ENCODE measurements around the gene MMRN1.
A peak's percentile ranks its signal among the peaks of the same experiment; 100 is the strongest.

Gene MMRN1

DNA sequence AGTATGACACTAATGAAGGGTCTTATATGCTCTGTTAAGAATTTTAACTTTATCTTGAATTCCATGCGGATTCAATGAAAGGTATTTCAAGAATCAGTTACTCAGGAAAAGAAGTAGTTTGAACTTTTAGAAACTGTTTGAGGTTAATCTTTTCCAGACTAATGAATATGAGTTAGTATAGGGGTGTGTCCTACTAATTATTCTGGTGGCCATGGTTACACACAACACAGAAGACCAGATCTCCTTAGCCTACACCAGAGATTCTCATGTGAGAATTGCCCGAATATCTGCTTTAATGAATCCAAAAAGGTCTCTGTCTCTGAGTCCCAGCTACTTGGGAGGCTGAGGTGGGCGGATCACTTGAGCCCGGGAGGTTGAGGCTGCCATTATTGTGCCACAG, 100.4 kb downstream of the MMRN1 start:
- H3K36me3 ChIP-seq (ENCODE audit: insufficient read depth, low read length) = no peaks in the 10 kb centered on the region
- peaks cover 23% of the 10 kb centered on the region for H3K4me1 ChIP-seq (ENCODE audit: insufficient read depth, low read length)
- H3K4me3 ChIP-seq (ENCODE audit: low read length) = no peak overlapping the region
- no peaks in the 10 kb centered on the region for H3K9me3 ChIP-seq (ENCODE audit: low read length)
- no peak overlapping the region for H2AFZ ChIP-seq (ENCODE audit: low read depth, low read length)
- no peaks in the 10 kb centered on the region for H3K27me3 ChIP-seq (ENCODE audit: insufficient read depth, low read length)

DNA sequence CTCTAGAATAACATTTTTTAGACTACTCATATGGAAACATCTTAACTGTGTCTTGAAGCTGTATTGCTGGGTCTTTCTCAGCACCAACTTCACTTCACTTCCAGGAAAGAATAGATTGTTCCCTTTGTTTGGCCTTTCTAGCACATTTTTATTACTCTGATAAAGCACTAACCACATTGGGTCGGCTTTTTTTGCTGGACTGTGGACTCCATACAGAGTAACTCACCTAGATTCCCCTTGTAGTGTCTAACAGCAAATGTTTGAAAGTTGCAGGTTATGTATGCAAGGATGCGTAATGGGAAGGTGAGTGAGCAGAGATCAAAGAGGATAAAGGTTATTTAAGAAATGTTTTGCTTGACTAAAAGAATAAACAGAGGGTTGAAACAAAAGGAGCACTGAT, 101.2 kb downstream of the MMRN1 start:
- no peaks in the 10 kb centered on the region for H3K36me3 ChIP-seq (ENCODE audit: insufficient read depth, low read length)
- no peak overlapping the region for H3K4me3 ChIP-seq (ENCODE audit: low read length)
- H3K9me3 ChIP-seq (ENCODE audit: low read length) = no peaks in the 10 kb centered on the region
- no peak overlapping the region for H2AFZ ChIP-seq (ENCODE audit: low read depth, low read length)
- H3K27me3 ChIP-seq (ENCODE audit: insufficient read depth, low read length) = no peaks in the 10 kb centered on the region
- H3K4me1 ChIP-seq (ENCODE audit: insufficient read depth, low read length) = peaks cover 23% of the 10 kb centered on the region

DNA sequence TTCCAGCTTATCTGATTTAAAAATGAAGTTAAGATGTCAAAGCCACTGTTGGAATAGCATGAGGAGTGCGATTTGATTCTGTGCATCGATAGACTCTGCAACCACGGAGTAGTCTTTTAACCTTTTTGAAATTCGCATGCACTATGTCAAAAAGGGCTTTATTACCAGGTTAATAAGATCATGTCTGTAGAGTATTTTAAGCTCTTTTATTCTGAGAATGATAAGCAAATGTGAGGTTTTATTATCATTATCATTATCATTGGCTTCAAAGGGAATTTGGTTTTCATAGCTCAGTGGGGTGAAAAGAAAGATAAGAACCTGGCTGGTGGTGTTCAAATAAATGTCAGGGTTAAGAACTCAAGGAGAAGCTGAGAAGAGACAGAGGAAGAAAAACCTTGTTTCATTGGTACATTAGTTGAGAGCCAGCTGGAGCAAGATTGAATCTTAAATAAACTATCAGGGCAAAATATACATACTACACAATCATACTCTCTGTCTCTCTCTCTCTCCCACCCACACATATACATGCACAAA, 102.6 kb downstream of the MMRN1 start:
- Histone ChIP-seq H2AFZ (ENCODE audit: low read depth, low read length) (no peak overlapping the region), H3K4me1 (ENCODE audit: insufficient read depth, low read length) (peaks cover 23% of the 10 kb centered on the region), H3K27me3 (ENCODE audit: insufficient read depth, low read length) (no peaks in the 10 kb centered on the region), H3K9me3 (ENCODE audit: low read length) (no peaks in the 10 kb centered on the region), H3K4me3 (ENCODE audit: low read length) (no peak overlapping the region), H3K36me3 (ENCODE audit: insufficient read depth, low read length) (no peaks in the 10 kb centered on the region)

DNA sequence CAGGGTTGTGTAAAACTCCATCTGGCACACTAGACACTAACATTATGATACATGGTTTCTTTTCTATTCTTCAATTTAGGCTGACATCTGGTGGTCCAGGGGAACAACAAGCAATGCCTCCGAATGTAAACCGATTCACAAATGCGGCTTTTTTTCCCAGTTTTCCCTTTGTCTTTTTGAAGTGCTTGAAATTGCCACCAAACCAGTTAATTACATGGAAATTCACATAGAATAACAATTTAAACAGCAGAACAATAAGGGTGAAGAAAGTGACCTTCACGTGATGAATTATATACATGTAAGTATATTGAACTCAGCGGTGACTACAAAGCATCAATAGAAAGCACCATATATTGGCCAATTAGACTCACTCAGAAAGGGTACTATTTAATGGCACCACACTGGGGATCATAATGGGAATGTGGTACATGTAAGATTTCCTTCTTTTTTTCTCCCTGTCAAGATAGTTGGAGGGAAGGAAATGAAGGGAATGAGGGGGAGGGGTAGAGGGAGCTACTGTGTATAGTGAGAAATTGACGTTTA, 103.9 kb downstream of the MMRN1 start:
- H3K9me3 ChIP-seq (ENCODE audit: low read length) = no peaks in the 10 kb centered on the region
- peaks cover 31% of the 10 kb centered on the region for H3K4me1 ChIP-seq (ENCODE audit: insufficient read depth, low read length)
- H3K36me3 ChIP-seq (ENCODE audit: insufficient read depth, low read length) = no peaks in the 10 kb centered on the region
- H3K4me3 ChIP-seq (ENCODE audit: low read length) = peak overlapping the region; percentile 15
- peak overlapping the region; percentile 46 for H2AFZ ChIP-seq (ENCODE audit: low read depth, low read length)
- H3K27me3 ChIP-seq (ENCODE audit: insufficient read depth, low read length) = no peaks in the 10 kb centered on the region

DNA sequence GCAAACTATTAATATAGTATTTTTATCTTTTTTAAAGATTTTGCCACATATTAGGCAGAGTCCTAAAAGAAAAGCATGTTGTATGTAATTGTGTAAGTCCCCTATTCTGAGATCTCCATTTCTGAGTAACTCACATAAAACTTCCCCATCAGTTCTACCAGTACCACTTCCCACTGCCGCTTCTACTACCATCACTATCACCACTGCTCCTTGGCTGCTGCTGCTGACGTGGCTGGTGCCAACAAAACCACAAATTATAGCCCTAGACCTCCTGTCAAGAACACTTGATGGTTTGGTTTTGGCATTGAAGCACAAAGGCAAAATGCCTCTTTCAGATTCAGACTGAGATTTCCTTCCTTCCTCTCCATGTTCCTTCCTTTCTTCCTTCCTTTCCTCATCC, 106.4 kb downstream of the MMRN1 start:
- Histone ChIP-seq H3K9me3 (ENCODE audit: low read length) (no peaks in the 10 kb centered on the region), H3K27me3 (ENCODE audit: insufficient read depth, low read length) (no peaks in the 10 kb centered on the region), H3K36me3 (ENCODE audit: insufficient read depth, low read length) (no peaks in the 10 kb centered on the region), H3K4me1 (ENCODE audit: insufficient read depth, low read length) (peaks cover 28% of the 10 kb centered on the region), H3K4me3 (ENCODE audit: low read length) (no peak overlapping the region), H2AFZ (ENCODE audit: low read depth, low read length) (no peak overlapping the region)

DNA sequence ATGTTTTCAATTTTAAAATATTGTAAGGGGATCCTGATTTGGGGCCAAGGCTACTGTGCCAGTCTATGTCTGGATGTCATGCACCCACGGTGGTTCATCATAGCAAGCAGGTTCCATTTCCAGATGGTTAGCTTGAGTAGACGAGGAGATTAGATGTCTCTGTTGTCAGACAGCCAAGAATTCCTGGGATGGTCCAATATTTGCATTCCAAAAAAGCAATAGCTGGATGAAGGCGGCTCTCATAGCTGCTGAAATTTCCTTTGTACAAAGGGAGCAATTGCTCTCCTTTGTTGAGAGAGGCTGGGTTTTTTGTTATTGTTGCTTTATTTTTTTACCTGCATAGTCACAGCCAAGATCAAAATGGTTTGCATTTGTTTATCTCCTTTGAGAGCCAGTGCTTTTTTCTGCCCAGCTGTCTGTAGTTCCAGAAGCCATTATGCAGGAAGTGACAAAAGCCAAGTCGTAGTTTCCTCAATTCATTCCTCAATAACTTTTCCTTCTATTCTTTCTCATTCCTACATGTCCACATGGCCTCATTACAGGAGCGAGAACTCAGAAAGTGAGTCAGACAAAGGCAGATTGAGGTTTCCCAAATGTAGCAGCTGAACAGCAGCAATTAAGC, 107.9 kb downstream of the MMRN1 start:
- Histone ChIP-seq H3K27me3 (ENCODE audit: insufficient read depth, low read length) (no peaks in the 10 kb centered on the region), H3K36me3 (ENCODE audit: insufficient read depth, low read length) (no peaks in the 10 kb centered on the region), H2AFZ (ENCODE audit: low read depth, low read length) (peak overlapping the region; percentile 76), H3K9me3 (ENCODE audit: low read length) (no peaks in the 10 kb centered on the region), H3K4me1 (ENCODE audit: insufficient read depth, low read length) (peaks cover 33% of the 10 kb centered on the region), H3K4me3 (ENCODE audit: low read length) (no peak overlapping the region)

Measured in neuron (in vitro differentiated cells).